GM19395 (cell line): Measurements from ENCODE around the gene SNAP23.

Source experiments
- ATAC-seq: cut with Tn5 transposase; IDR thresholded peaks from one replicate; pipeline ENCODE4 v1.9.1; 2021; ENCODE audit warnings: mild to moderate bottlenecking, moderate library complexity; ENCODE audit not compliant: unreplicated experiment

Gene SNAP23

GRCh38 chr15:42495361-42496212 is at the start of gene SNAP23:
Gene SNAP23, plus strand, starts transcription at chr15:42495634. Its CDS starts 16,213 bp downstream, at chr15:42511847.
- peak; percentile 63 for ATAC-seq

GRCh38 chr15:42447599-42447998 is 47.8 kb upstream of the SNAP23 start:
- ATAC-seq: no peak

- ATAC-seq: no peak
Measured at GRCh38 chr15:42448281-42448680, 47.2 kb upstream of the SNAP23 start.

DNA sequence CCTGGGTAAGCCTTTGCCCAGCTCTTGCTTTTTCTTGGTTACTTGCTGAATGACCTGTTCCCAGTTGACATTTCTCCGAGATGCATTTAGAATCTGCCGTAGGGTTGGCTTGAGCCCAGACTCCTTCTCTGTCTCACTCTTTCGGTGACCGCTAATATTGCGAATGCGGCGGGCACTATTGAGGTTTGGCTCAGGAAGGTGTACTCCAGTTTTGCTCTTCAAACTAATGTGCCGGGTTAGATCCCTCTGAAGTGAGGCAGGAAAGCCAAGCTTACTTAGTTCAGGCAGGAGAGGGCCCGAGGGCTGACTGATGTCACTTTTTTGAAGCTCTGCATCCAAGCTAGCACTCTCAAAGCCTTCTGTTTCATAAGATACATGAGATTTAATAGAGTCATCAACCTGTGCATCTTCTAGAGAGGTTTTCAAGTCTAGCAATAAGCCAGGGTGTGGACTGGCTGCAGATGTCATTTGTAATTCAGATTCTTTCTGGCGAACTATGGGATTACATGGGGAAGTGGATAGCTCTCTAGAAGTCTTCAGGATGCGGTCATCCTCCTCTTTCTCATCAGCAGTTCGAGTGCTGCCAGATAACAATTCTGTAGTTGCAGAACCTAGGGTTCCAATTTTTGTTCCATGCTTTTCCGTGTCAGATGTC is 45.5 kb upstream of the SNAP23 start:
- ATAC-seq: no peak

DNA sequence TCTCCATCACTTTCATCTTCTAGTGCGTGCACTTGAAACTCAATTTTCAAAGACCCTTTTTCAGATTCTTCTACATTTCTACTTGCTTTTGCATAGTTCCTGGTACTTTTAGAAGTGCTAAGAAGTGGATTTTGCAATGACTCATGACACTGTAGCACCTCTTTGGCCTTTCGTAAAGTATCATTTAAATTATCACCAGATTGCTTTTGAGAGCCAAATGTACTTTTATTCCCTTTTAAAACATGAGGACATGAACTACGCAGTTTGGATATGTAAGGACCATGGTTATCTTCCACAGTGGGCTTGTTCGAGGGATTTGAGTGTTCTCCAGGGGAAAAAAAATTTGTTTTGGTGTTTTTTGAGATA is 45.0 kb upstream of the SNAP23 start:
- ATAC-seq: no peak

DNA sequence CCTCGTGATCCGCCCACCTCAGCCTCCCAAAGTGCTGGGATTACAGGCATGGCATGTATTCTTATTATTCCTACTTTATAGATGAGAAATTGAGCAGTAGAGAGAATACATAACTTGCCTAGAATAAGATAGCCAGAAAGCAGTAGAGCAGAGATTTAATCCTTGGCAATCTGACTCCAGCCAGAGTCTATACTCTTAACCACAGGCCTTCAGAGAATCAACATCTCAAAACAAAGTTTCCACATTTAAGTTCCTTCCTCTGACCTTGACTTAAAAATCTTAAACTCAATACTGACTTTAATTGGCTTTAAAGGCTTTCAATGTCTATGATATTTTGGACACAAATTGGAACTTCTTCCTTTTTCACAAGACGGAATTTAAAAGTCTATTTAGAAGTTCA is 41.6 kb upstream of the SNAP23 start:
- no peak for ATAC-seq

- no peak for ATAC-seq
Measured at GRCh38 chr15:42456531-42456930, 38.9 kb upstream of the SNAP23 start.

DNA sequence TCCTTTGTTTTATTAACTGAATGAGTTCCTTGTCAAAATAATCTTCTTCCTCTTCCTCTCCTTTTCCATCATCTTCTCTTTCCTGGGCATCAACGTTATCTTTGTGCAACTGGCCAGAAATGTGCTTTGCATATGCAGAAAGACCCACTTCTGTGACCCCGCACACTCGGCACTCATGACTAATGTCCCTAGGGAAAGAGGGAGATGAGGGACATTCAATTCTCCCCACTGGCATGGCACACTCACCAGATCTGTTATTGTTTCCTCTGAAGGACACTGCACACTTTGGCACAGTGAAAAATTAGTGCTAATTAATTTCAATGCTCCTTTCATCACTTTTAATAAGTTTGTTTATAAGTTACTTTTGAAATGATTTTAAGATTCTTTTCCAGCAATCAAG is 38.5 kb upstream of the SNAP23 start:
- no peak for ATAC-seq

DNA sequence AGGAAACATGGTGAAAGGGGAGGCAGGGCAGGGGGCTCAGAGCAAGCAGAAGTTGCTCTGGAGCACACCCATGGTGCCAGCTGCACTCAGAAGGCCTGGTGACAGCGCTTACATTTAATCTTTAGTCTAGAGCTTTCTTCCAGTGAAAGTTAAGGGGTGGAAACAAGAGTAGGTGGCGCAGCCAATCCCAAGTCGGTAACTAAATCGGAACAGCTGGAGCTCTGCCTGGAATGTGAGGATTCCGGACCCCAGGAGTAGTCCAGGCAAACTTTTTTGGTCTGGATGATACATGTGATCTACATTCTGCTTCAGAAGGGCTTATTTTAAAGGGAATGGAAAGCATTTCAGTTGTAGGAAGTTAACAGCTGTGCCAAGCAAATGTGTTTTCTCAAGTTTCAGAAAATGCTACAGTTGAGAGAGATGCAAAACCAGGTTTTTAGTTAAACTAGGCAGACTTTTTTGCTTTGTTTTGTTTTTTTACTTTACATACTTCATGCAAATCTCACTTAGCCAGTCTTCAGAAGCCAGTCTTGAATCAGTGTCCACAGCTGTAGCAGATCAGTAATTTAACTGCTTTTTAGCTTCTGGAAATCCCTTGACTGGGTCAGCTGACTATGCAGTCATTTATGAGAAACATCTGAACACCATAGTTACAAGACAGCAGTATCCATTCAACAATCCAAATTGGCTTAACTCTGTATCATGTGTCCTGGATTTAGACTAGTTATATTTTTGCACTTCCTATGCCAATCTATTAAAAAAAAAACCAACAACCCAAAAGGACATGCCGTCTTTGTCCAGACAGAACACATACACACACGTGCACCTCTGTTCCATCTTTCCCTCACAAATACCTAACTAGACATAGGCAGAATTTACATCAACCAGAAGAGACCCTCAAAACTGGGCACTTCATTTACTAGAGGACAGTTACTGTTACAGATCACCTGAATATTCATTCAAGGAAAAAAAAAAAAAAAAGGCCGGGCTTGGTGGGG is 37.7 kb upstream of the SNAP23 start:
- ATAC-seq: peak; percentile 81

- no peak for ATAC-seq
Measured at GRCh38 chr15:42461261-42461660, 34.2 kb upstream of the SNAP23 start.

GRCh38 chr15:42465520-42466259 is 29.7 kb upstream of the SNAP23 start:
- no peak for ATAC-seq

DNA sequence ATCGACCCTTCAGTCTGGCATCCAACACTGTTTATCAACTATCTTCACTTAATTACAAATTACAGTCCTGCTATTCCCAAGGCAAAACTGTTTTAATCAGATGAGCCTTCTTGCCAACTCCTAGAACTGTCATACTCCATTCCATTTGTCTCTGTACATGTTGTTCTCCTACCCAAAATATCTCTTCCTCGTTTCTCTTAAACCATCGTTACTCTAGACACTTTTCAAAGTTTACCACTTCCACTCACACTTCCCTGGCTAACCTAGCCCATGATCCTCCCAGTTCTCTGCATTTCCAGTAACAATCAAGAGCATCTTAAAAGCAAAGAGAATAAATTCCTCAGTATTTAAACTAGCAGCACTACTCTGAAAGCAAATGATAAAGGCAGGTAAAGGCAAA is 24.4 kb upstream of the SNAP23 start:
- ATAC-seq: no peak

DNA sequence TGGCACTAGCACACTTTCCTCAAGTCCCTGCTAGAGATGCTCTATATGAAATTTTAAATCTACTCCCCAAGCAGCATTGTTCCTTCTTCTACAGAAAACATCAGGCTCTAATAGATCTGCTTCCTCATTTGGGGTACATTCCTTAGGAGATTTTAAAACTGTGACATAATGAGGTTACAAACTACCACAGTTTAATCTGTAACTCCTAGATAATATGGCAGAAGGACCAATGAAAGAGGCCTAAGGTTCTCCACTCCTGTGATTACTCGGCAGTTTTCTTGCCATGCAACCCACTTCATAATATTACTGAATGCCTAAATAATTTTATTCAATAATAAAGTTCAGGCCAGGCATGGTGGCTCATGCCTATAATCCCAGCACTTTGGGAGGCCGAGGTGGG is 20.6 kb upstream of the SNAP23 start:
- no peak for ATAC-seq

GRCh38 chr15:42482701-42483100 is 12.7 kb upstream of the SNAP23 start:
- no peak for ATAC-seq

DNA sequence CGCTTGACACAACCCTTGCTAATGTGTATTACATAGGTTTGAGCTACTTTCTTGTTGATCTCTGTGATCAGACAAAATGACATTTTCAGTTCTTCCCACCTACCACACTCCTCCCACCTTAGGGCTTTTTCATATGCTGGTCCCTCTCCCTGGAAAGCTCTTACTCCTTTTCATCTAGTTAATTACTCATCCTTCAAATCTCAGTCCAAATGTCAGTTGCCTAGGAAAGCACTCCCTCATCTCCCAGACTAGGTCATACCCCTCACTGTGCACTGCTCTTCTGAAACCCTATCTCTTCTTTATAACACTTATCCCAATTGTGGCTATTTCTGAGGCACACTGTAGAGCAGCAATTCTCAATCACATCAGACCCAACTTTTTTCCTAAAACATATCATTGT is 11.8 kb upstream of the SNAP23 start:
- no peak for ATAC-seq

GRCh38 chr15:42490291-42490670 is 5.2 kb upstream of the SNAP23 start:
- no peak for ATAC-seq

DNA sequence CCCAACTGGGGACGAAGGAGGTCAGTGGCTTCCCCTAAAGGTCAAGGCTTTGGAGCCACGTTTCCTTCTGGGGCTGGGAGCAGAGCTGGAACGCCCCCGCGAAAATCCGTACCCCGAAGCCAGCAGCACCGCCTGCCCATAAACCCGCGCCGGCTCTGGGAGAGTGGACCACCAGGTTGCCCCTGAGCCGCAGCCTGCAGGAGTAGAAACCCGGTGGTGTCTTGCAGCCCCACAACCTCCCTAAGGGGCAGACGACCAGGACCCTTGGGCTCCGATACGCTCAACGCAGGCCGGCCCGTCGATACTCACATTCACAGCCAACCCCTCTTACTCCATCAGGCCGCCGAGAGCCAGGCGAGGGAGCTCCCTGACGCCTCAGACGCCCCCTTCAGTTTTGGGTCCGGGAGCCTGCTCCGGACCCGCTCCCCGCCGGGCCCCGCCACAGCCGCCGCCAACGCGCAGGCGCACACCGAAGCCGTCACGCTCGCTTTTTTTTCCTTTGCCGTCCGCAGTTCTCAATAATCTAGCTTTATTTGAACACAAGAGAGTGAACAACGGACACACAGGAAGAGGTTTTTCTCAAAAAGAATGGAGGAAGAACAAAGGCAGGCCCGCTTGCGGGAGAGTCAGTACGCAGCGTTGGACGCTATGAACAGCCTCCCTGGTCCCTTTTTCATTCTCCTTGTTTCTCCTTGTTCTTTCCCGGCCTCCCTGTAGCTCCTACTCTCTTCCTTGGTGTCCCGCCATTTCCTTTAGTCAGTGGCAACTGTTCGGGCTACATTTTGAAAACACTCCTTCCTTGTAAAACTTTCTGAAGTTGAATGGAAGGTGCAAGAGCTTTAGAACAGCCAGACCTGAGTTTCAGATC is 4.5 kb upstream of the SNAP23 start, which contains the start of gene ZNF106:
ZNF106 (minus strand) TSS at position 471 of the 868 bp plus-strand sequence. CDS start 18,852 bp downstream, outside the sequence.
- ATAC-seq: no peak

DNA sequence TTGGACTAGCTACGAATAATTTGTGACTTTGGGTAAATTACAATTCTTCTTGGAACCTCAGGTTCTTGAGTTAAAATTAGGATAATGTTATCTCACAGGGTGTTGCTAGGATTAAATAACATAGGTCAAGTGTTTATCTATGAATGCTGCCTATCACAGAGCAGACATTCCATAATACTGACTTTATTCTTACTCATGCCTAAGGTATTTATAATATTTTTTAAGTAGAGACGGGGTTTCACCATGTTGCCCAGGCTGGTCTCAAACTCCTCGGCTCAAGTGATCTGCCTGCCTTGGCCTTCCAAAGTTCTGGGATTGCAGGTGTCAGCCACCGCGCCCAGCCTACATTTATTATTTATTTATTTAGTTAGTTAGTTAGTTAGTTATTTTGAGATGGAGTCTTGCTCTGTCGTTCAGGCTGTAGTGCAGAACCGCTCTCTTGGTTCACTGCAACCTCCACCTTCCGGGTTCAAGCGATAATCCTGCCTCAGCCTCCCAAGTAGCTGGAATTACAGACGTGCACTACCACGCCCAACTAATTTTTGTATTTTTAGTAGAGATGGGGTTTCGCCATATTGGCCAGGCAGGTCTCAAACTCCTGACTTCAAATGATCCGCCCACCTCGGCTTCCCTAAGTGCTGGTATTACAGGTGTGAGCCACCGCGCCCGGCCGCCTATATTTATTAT is 3.8 kb upstream of the SNAP23 start:
- ATAC-seq: no peak

GRCh38 chr15:42493679-42494078 is 1.8 kb upstream of the SNAP23 start:
- ATAC-seq: no peak
